ENCODE results near the gene CSF1R.

Gene CSF1R

DNA sequence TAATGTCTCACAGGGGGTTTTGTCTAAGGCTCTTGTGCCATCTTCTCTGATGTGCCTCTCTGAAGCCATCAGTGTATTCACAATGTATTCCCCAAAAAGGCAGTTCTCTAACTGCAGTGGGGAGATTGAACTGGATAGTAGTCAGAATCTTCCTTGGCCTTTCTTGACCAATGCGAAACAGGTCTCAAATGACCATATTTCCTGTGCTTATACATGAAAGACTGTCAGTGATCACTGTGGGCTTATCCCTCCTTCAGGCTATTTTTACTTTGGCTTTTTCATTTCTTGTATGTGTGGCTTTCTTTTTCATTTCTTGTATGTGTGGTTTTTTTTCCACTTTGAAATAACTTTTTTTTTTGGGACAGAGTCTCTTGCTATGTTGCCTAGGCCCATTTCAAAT, 66.1 kb downstream of the CSF1R start:
- Histone ChIP-seq H3K4me3 (ENCODE audit: low read depth in 1 of 2, low read length in 2 of 2) (no peak overlapping the region), H3K27me3 (ENCODE audit: insufficient read depth, low read length, poor library complexity) (no peaks in the 10 kb centered on the region), H3K79me2 (ENCODE audit: insufficient read depth, low read length) (no peaks in the 10 kb centered on the region), H3K27ac (ENCODE audit: low read length) (no peak overlapping the region), H3K36me3 (ENCODE audit: insufficient read depth, low read length) (peaks cover 99% of the 10 kb centered on the region), H3K4me2 (ENCODE audit: insufficient read depth, low read length) (no peak overlapping the region), H4K20me1 (ENCODE audit: insufficient read depth, low read length) (no peaks in the 10 kb centered on the region), H3K9me3 (ENCODE audit: insufficient read depth, low read length, severe bottlenecking) (peaks cover 9% of the 10 kb centered on the region), H2AFZ (ENCODE audit: low read depth, low read length) (no peak overlapping the region), H3K9ac (ENCODE audit: low read depth, low read length) (no peak overlapping the region), H3K4me1 (ENCODE audit: insufficient read depth, low read length) (no peaks in the 10 kb centered on the region)
- TF ChIP-seq, protein P1, sequence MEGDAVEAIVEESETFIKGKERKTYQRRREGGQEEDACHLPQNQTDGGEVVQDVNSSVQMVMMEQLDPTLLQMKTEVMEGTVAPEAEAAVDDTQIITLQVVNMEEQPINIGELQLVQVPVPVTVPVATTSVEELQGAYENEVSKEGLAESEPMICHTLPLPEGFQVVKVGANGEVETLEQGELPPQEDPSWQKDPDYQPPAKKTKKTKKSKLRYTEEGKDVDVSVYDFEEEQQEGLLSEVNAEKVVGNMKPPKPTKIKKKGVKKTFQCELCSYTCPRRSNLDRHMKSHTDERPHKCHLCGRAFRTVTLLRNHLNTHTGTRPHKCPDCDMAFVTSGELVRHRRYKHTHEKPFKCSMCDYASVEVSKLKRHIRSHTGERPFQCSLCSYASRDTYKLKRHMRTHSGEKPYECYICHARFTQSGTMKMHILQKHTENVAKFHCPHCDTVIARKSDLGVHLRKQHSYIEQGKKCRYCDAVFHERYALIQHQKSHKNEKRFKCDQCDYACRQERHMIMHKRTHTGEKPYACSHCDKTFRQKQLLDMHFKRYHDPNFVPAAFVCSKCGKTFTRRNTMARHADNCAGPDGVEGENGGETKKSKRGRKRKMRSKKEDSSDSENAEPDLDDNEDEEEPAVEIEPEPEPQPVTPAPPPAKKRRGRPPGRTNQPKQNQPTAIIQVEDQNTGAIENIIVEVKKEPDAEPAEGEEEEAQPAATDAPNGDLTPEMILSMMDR (IDR thresholded peaks at IDR 0.05; ENCODE audit: borderline replicate concordance, extremely low read depth, low read length, poor library complexity, severe bottlenecking): no peak
- TF ChIP-seq EZH2 (IDR thresholded peaks at IDR 0.05; ENCODE audit: borderline replicate concordance, low read depth, low read length, severe bottlenecking): no peak
- no peak for DNase-seq
- ATAC-seq (ENCODE audit: insufficient read depth, low read depth): no peak

DNA sequence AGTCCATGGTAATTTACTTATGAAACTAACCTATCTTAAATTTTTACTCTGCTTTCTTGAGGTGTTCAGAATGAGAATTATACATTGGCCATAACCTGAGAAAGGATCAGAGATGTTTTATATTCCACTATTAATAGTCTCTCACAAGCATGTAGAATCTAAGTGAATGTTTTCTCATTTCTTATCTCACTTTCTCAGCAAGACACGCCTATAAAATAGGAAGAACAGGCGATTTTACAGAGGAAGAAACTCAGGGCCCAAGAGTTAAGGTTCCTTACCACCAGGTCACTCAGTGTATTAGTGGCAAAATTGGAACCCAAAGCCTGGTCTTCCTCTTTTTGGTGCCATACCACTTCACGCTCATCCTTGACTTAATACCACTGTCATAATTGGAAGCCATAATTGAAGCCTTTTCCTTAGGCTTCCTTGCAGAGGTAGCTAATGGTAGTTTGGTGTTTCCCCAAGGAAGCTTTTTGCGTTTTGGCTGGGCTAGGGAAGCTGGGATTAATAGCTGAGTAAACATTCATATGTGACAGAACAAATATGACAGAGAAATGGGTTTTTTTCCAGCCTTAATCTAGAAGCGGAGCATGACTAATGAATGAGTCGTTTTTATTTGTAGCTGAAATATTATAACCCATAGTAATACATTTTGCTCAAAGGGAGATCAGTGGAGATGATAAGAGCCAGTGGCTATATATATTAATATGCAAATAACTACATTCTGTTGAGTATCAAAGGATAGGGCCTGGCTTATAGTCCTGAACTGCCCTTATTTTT, 68.9 kb downstream of the CSF1R start:
- peaks cover 100% of the 10 kb centered on the region for H3K36me3 ChIP-seq (ENCODE audit: insufficient read depth, low read length)
- no peaks in the 10 kb centered on the region for H3K4me1 ChIP-seq (ENCODE audit: insufficient read depth, low read length)
- no peak overlapping the region for H3K4me3 ChIP-seq (ENCODE audit: low read depth in 1 of 2, low read length in 2 of 2)
- no peak overlapping the region for H2AFZ ChIP-seq (ENCODE audit: low read depth, low read length)
- H3K27me3 ChIP-seq (ENCODE audit: insufficient read depth, low read length, poor library complexity): no peaks in the 10 kb centered on the region
- no peaks in the 10 kb centered on the region for H4K20me1 ChIP-seq (ENCODE audit: insufficient read depth, low read length)
- TF ChIP-seq, protein P1 (IDR thresholded peaks at IDR 0.05; ENCODE audit: borderline replicate concordance, extremely low read depth, low read length, poor library complexity, severe bottlenecking): no peak
- TF ChIP-seq EZH2 (IDR thresholded peaks at IDR 0.05; ENCODE audit: borderline replicate concordance, low read depth, low read length, severe bottlenecking): no peak
- no peak overlapping the region for H3K4me2 ChIP-seq (ENCODE audit: insufficient read depth, low read length)
- ATAC-seq (ENCODE audit: insufficient read depth, low read depth): no peak
- DNase-seq: no peak
- H3K9me3 ChIP-seq (ENCODE audit: insufficient read depth, low read length, severe bottlenecking): peaks cover 13% of the 10 kb centered on the region
- no peak overlapping the region for H3K9ac ChIP-seq (ENCODE audit: low read depth, low read length)
- no peak overlapping the region for H3K27ac ChIP-seq (ENCODE audit: low read length)
- 0 out of 2 replicates have a peak, but pooled peaks cover 2% of the 10 kb centered on the region for H3K79me2 ChIP-seq (ENCODE audit: insufficient read depth, low read length)

DNA sequence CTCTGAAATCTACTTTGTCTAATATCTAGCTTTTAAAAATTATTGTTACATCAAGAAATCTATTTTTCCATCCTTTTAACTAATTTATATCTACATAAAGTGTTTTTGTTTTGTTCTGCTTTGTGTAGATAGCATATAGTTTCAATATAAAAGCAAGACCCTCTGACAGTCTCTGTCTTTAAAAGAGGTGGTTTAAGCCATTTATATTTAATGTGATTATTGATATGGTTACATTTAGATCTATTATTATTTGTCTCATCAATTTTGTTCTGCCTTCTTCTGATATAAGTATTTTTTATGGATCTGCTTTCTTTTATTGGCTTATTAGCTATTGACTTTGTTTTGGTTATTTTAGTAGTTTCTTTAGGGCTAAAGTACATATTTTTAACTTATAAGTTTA, 69.8 kb downstream of the CSF1R start:
- Histone ChIP-seq H3K36me3 (ENCODE audit: insufficient read depth, low read length) (peaks cover 99% of the 10 kb centered on the region), H3K27me3 (ENCODE audit: insufficient read depth, low read length, poor library complexity) (no peaks in the 10 kb centered on the region), H4K20me1 (ENCODE audit: insufficient read depth, low read length) (no peaks in the 10 kb centered on the region), H3K9me3 (ENCODE audit: insufficient read depth, low read length, severe bottlenecking) (peaks cover 13% of the 10 kb centered on the region), H2AFZ (ENCODE audit: low read depth, low read length) (no peak overlapping the region), H3K4me1 (ENCODE audit: insufficient read depth, low read length) (no peaks in the 10 kb centered on the region), H3K27ac (ENCODE audit: low read length) (no peak overlapping the region), H3K4me2 (ENCODE audit: insufficient read depth, low read length) (no peak overlapping the region), H3K4me3 (ENCODE audit: low read depth in 1 of 2, low read length in 2 of 2) (no peak overlapping the region), H3K9ac (ENCODE audit: low read depth, low read length) (no peak overlapping the region), H3K79me2 (ENCODE audit: insufficient read depth, low read length) (0 out of 2 replicates have a peak, but pooled peaks cover 2% of the 10 kb centered on the region)
- ATAC-seq (ENCODE audit: insufficient read depth, low read depth): no peak
- TF ChIP-seq, protein P1 (IDR thresholded peaks at IDR 0.05; ENCODE audit: borderline replicate concordance, extremely low read depth, low read length, poor library complexity, severe bottlenecking): no peak
- TF ChIP-seq EZH2 (IDR thresholded peaks at IDR 0.05; ENCODE audit: borderline replicate concordance, low read depth, low read length, severe bottlenecking): no peak
- no peak for DNase-seq
